LNCAP (cell line): Measurements from ENCODE around the gene PLAC1.

Experiments used
- TF ChIP-seq, protein P1 (sequence below): fragments of 450-650 bp; IDR thresholded peaks from 2 replicates; pipeline ENCODE4 v1.5.1; 2017; ENCODE audit warnings: mild to moderate bottlenecking

The PLAC1 gene

GRCh38 chrX:134529481-134529880 lies 128.8 kb downstream of the PLAC1 start:
- TF ChIP-seq, protein P1, sequence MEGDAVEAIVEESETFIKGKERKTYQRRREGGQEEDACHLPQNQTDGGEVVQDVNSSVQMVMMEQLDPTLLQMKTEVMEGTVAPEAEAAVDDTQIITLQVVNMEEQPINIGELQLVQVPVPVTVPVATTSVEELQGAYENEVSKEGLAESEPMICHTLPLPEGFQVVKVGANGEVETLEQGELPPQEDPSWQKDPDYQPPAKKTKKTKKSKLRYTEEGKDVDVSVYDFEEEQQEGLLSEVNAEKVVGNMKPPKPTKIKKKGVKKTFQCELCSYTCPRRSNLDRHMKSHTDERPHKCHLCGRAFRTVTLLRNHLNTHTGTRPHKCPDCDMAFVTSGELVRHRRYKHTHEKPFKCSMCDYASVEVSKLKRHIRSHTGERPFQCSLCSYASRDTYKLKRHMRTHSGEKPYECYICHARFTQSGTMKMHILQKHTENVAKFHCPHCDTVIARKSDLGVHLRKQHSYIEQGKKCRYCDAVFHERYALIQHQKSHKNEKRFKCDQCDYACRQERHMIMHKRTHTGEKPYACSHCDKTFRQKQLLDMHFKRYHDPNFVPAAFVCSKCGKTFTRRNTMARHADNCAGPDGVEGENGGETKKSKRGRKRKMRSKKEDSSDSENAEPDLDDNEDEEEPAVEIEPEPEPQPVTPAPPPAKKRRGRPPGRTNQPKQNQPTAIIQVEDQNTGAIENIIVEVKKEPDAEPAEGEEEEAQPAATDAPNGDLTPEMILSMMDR: no peak

DNA sequence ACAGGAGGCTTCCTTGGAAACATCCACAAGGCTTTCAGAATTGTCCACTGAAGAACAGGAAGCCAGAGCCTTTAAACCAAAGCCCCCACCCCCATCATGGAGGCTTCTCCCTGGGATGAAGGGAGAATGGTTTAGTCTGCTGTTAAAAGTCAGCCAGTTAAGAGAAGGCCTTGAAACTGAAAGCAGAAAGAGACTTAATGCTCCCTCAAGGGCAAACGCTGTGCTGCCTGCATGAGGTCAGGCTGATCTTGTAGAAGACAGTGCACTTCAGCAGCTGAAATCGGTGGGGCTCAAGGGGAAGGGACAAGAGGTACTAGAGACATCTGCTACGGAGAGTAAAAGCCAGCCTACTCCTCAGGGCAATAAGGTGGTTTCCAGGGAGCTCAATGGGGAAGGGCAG lies 129.3 kb downstream of the PLAC1 start:
- TF ChIP-seq, protein P1: no peak

GRCh38 chrX:134526399-134526798 lies 131.9 kb downstream of the PLAC1 start:
- TF ChIP-seq, protein P1: no peak

DNA sequence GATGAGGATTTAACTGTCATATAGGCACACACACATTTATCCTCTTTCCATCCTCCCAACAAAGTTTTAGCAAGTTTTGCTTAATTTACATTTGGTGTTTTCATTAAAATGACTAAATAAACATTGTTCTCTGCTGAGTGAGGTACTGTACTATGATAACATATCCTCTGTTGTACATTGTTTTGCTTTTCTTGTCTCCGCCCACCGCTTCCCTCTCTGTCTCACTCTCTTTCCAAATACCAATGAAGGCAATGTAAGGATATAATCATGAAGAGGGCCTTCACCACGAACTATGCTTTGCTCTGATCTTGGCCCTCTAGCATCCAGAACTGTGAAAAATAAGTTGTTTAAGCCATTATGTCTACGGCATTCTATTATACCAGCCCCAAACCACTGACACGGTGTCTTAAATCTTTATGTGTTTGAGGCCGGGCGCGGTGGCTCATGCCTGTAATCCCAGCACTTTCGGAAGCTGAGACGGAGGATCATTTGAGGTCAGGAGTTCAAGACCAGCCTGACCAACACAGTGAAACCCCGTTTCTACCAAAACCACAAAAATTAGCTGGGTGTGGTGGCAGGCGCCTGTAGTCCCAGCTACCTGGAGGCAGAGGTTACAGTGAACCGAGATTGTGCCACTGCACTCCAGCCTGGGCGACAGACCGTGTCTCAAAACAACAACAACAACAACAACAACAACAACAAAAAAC lies 133.0 kb downstream of the PLAC1 start:
- TF ChIP-seq, protein P1: no peak

DNA sequence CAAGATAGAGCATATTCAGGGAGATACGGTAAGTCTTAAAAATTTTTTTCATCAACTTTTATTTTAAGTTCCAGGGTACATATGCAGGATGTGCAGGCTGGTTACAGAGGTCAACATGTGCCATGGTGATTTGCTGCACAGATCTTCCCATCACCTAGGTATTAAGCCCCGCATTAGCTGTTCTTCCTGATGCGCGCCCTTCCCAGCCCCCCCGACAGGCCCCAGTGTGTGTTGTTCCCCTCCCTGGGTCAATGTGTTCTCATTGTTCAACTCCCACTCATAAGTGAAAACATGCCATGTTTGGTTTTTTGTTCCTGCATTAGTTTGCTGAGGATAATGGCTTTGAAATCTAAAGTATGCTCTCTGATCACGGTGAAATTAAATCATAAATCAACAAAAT lies 134.1 kb downstream of the PLAC1 start:
- TF ChIP-seq, protein P1: no peak

DNA sequence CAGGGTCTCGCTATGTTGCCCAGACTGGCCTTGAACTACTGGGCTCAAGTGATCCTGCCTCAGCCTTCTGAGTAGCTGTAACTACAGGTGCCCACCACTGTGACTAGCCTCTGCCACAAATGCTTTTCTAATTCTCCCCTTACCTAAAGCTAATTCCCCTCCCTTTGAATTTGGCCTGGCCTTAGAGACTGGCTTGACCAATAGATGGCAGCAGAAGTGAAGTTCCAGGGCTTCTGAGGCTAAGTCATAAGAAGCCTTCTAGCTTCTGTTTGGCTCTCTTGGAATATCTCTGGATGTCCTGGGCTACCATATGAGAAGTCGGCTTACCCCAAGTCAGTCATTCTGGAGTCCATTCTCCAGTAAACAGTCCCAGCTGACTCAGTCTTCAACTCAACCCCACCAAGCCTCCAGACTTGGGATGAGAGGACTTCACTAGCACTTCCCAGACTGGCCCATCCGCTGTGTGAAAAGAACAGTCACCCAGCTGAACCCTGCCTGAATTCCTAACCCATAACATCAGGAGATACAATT lies 137.3 kb downstream of the PLAC1 start:
- TF ChIP-seq, protein P1: peak; percentile 50
